Natural killer cell (primary cell): ENCODE results near the gene VPS9D1. TPM values are rescaled to one million over a fixed set of nuclear protein-coding genes. Genes with fewer than 3 reads are reported as not detected.
A peak's percentile ranks its signal among the peaks of the same experiment; 100 is the strongest.

Experiments used
- ATAC-seq, 3 donors: fragments of 150-1000 bp in 2 of 3; fragments of 200-7000 bp in 1 of 3; cut with Tn5 transposase; 1 replicate in 1 of 3; 2 replicates in 2 of 3; pipeline ENCODE4 v1.10.0; 2021; ENCODE audit warnings: mild to moderate bottlenecking in 2 of 3, moderate library complexity in 2 of 3
- DNase-seq, 2 donors: peaks; one replicate each; pipeline versions ENCODE4 v3.0.0 to v3.0.0-alpha.2; 2013 to 2021; ENCODE audit warnings: mixed read lengths in 1 of 2
- H3K27ac ChIP-seq: one replicate; pipeline ENCODE4 v1.5.1; 2013; ENCODE audit warnings: mild to moderate bottlenecking, low read length
- H3K27me3 ChIP-seq: one replicate; pipeline ENCODE4 v1.6.1; 2013; ENCODE audit warnings: low read length; ENCODE audit not compliant: control insufficient read depth, insufficient read depth
- H3K36me3 ChIP-seq: one replicate; pipeline ENCODE4 v1.6.1; 2013; ENCODE audit warnings: low read length; ENCODE audit not compliant: control insufficient read depth, insufficient read depth
- H3K4me1 ChIP-seq: one replicate; pipeline ENCODE4 v1.6.1; 2013; ENCODE audit warnings: low read length; ENCODE audit not compliant: control insufficient read depth, insufficient read depth
- H3K4me3 ChIP-seq: one replicate; pipeline ENCODE4 v1.5.1; 2013; ENCODE audit warnings: low read length
- H3K9me3 ChIP-seq: one replicate; pipeline ENCODE4 v1.6.1; 2013; ENCODE audit warnings: low read length; ENCODE audit not compliant: control insufficient read depth, insufficient read depth
- H3K27ac Mint-ChIP-seq, 2 donors: one replicate each; pipeline ENCODE4 v1.8.0; 2022; ENCODE audit warnings: mild to moderate bottlenecking in 2 of 2, mixed read lengths in 2 of 2, moderate library complexity in 1 of 2
- H3K27me3 Mint-ChIP-seq, 2 donors: one replicate each; pipeline ENCODE4 v1.8.0; 2022; ENCODE audit warnings: low read depth in 2 of 2, mixed read lengths in 2 of 2
- H3K36me3 Mint-ChIP-seq: one replicate; pipeline ENCODE4 v1.8.0; 2022; ENCODE audit warnings: mixed read lengths
- H3K4me1 Mint-ChIP-seq, 2 donors: one replicate each; pipeline ENCODE4 v1.8.0; 2022; ENCODE audit warnings: mixed read lengths in 2 of 2
- H3K4me3 Mint-ChIP-seq: one replicate; pipeline ENCODE4 v1.8.0; 2022; ENCODE audit warnings: mild to moderate bottlenecking, moderate library complexity, mixed read lengths
- H3K9me3 Mint-ChIP-seq, 2 donors: one replicate each; pipeline ENCODE4 v1.8.0; 2022; ENCODE audit warnings: mixed read lengths in 2 of 2
- CTCF ChIP-seq: fragments of 200-600 bp; IDR thresholded peaks from one replicate; pipeline ENCODE4 v1.8.0; 2022; ENCODE audit warnings: antibody characterized with exemption
- WGBS: methylation state at CpG from one replicate; pipeline ENCODE4 v1.1.7; 2013; ENCODE audit warnings: missing lambda C conversion rate; ENCODE audit not compliant: insufficient coverage; 5-methylcytosine and 5-hydroxymethylcytosine counted together
- intact Hi-C: fragments of 100-400 bp; cut with micrococcal nuclease; formaldehyde crosslinking; loops from one replicate; pipeline ENCODE4 v1.14.2; 2022
- total RNA-seq, 4 donors: library from RNA; stranded (reverse); fragments of 120-200 nt in 1 of 4; gene quantifications; one replicate each; pipeline versions ENCODE4 v1.2.3 to v1.2.4, GENCODE V29; 2013 to 2022

The VPS9D1 gene
- total RNA-seq, 3 donors from 2014 or later (not counting 1 experiment from before 2014, with no cell fraction given): 31.7 to 43.0 (median 35.4) TPM

DNA sequence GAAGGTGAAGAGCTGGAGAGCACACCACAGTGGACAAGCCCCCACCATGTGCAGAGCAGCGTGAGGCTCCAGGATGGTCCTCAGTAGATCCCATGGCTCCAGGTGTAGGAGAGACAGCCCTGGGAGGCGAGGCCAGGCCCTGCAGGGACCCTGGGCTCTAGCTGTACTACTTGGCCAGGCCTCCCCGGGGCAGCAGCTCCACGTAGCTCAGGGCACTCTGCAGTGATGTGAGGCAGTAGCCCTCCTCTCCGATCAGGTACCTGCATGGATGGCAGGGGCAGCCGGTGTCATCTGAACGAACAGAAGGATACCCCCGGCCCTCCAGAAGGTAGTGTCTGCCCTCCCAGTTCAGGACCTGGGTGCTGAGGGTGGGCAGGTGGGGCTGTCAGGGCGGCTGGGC, 13.0 kb downstream of the VPS9D1 start:
- DNase-seq (no peak), ATAC-seq (no peak)
- TF ChIP-seq CTCF: no peak
- H3K27ac ChIP-seq: no peak overlapping the region
- Mint-ChIP-seq H3K27me3 (no peaks in the 10 kb centered on the region), H3K4me3 (no peak overlapping the region), H3K4me1 (peaks cover 6% of the 10 kb centered on the region in 2 donors), H3K36me3 (no peaks in the 10 kb centered on the region), H3K9me3 (no peaks in the 10 kb centered on the region), H3K27ac (no peak overlapping the region)
- no peaks in the 10 kb centered on the region for H3K9me3 ChIP-seq
- 95% methylated on average over 9 of the region's 9 CpGs for WGBS
- no peaks in the 10 kb centered on the region for H3K36me3 ChIP-seq
- intact Hi-C loops: loop anchor here (5.0 kb wide), 2 partner anchors 55 to 205 kb away; no protein-coding TSS in a partner anchor
- no peak overlapping the region for H3K4me3 ChIP-seq
- peaks cover 25% of the 10 kb centered on the region for H3K4me1 ChIP-seq
- H3K27me3 ChIP-seq: no peaks in the 10 kb centered on the region

- ATAC-seq (no peak), DNase-seq (no peak)
- H3K4me1 ChIP-seq: peaks cover 22% of the 10 kb centered on the region
- H3K36me3 Mint-ChIP-seq: no peaks in the 10 kb centered on the region
- no peaks in the 10 kb centered on the region for H3K9me3 Mint-ChIP-seq
- H3K27ac Mint-ChIP-seq: no peak overlapping the region
- 93% methylated on average over 14 of the region's 14 CpGs for WGBS
- H3K27me3 Mint-ChIP-seq: no peaks in the 10 kb centered on the region
- H3K4me3 Mint-ChIP-seq: no peak overlapping the region
- H3K27me3 ChIP-seq: no peaks in the 10 kb centered on the region
- H3K4me3 ChIP-seq: no peak overlapping the region
- no peaks in the 10 kb centered on the region for H3K9me3 ChIP-seq
- TF ChIP-seq CTCF: no peak
- no peaks in the 10 kb centered on the region for H3K36me3 ChIP-seq
- H3K4me1 Mint-ChIP-seq: peaks cover 6% of the 10 kb centered on the region in 2 donors
- H3K27ac ChIP-seq: no peak overlapping the region
- intact Hi-C loops: loop anchor here (1.0 to 5.0 kb wide), 4 partner anchors 56 to 206 kb away; no protein-coding TSS in a partner anchor
Measured at GRCh38 chr16:89706518-89707260, 14.0 kb downstream of the VPS9D1 start.

- peaks cover 6 to 15% of the 10 kb centered on the region in 2 donors for H3K4me1 Mint-ChIP-seq
- no peaks in the 10 kb centered on the region for H3K36me3 Mint-ChIP-seq
- Histone ChIP-seq H3K27ac (no peak overlapping the region), H3K9me3 (no peaks in the 10 kb centered on the region), H3K36me3 (no peaks in the 10 kb centered on the region), H3K27me3 (no peaks in the 10 kb centered on the region), H3K4me1 (peaks cover 23% of the 10 kb centered on the region), H3K4me3 (no peak overlapping the region)
- DNase-seq (peak in 1 of 2 donors; percentile 7), ATAC-seq (no peak)
- no peaks in the 10 kb centered on the region for H3K27me3 Mint-ChIP-seq
- intact Hi-C loops: loop anchor here (5.0 kb wide), 2 partner anchors 57 to 207 kb away; no protein-coding TSS in a partner anchor
- no peak overlapping the region for H3K4me3 Mint-ChIP-seq
- H3K9me3 Mint-ChIP-seq: no peaks in the 10 kb centered on the region
- 90% methylated on average over 13 of the region's 15 CpGs for WGBS
- H3K27ac Mint-ChIP-seq: no peak overlapping the region
- no peak for TF ChIP-seq CTCF
Measured at GRCh38 chr16:89705006-89705405, 15.7 kb downstream of the VPS9D1 start.
